ENCODE measurements around the gene RANBP3L.

DNA sequence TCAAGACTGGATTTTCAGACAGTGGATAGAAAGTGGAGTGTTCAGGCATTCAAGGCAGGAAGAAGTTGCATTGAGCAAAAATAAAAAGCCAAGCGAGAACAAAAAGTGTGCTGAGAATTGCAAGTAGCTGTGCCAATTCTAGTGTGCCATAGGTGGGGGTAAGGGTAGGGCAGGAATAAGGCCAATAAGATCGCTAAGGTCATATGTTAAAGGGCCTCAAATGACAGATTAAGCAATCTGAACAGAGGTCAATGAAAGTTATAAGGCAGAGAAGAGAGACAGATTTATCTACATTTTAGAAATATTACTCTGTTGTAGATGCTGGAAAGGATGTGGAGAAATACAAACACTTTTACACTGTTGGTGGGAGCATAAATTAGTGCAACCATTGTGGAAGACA, 96.4 kb downstream of the RANBP3L start:
- TF ChIP-seq POLR2A (IDR thresholded peaks at IDR 0.05) (no peak), POLR2AphosphoS5 (IDR thresholded peaks at IDR 0.05) (no peak)
- TF ChIP-seq, protein P1, sequence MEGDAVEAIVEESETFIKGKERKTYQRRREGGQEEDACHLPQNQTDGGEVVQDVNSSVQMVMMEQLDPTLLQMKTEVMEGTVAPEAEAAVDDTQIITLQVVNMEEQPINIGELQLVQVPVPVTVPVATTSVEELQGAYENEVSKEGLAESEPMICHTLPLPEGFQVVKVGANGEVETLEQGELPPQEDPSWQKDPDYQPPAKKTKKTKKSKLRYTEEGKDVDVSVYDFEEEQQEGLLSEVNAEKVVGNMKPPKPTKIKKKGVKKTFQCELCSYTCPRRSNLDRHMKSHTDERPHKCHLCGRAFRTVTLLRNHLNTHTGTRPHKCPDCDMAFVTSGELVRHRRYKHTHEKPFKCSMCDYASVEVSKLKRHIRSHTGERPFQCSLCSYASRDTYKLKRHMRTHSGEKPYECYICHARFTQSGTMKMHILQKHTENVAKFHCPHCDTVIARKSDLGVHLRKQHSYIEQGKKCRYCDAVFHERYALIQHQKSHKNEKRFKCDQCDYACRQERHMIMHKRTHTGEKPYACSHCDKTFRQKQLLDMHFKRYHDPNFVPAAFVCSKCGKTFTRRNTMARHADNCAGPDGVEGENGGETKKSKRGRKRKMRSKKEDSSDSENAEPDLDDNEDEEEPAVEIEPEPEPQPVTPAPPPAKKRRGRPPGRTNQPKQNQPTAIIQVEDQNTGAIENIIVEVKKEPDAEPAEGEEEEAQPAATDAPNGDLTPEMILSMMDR (IDR thresholded peaks at IDR 0.05) = no peak

Data from prostate gland (tissue), 2 donors.